Fibroblast of skin of abdomen (primary cell): ENCODE data around the gene MINDY4. TPM values are rescaled to one million over a fixed set of nuclear protein-coding genes. Genes with fewer than 3 reads are reported as not detected.

Experiments
- DNase-seq: peaks from one replicate; pipeline ENCODE4 v3.0.0-alpha.2; 2013
- polyA plus RNA-seq, 2 experiments: library from polyadenylated mRNA; unstranded; fragments of 120-200 nt; gene quantifications; one replicate each; pipeline ENCODE4 v1.2.1, GENCODE V29; 2013; ENCODE audit not compliant: insufficient read length in 2 of 2

Gene MINDY4
- 2.6 TPM for polyA plus RNA-seq (2013, experiment 1 of 2; ENCODE audit: insufficient read length)
- 1.7 TPM for polyA plus RNA-seq (2013, experiment 2 of 2; ENCODE audit: insufficient read length)

DNA sequence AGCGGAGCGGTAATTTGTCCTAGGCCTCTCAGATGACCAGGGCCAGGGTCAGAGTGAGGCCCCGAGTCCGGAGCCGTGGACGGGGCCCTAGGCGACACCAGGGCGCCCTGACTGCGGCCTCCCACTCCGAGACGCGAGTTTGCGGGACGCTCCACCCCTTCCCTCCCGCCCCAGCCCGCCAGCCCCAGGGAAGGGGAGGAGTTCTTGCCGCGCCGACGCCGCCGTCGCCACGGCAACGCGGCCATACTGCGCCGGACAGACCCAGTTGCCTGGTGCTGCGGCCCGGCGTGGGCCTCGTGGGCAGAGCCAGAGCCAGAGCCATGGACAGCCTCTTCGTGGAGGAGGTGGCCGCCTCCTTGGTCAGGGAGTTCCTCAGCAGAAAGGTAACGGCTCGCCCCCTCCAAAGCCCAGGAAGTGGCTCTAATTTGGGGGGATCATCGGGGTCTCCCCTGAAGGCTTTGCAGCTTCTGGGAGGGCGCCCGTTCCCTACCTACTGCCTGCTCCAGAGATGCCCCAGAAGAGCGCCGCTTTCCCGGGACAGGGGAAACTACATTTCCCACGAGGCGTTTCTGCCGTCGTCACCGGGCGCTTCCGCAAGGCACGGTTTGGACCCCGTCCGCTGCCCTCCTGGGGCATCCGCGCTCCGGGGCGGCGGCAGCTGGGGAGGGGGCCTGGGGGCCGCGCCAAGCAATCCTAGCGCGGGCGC is at the start of gene MINDY4:
Gene MINDY4 (plus strand): TSS at position 244 of the 706 bp plus-strand sequence. CDS start 77 bp downstream, at position 321.
- DNase-seq: peak; percentile 81

GRCh38 chr7:30722187-30722586 is 49.0 kb upstream of the MINDY4 start:
- no peak for DNase-seq

GRCh38 chr7:30722671-30723070 is 48.5 kb upstream of the MINDY4 start:
- DNase-seq: no peak

DNA sequence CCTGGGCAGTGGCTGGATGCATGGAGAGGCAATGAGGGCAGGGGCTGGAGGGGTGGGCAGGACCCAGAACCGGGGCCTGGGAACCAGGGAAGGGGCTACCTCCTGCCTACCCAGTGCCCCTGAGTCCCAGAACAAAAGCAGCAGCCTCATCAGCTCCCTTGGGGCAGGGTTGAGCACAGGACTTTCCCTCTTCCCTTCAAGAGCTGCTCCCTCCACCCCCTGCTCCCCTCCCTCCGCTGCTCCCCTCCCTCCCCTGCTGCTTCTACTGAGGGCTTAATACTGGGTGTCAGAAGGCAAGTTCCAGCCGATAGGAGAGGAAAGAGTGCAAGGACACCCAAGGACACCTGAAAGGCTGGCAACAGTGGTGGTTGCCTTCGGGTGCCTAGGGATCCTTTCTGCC is 47.4 kb upstream of the MINDY4 start:
- DNase-seq: no peak

GRCh38 chr7:30726296-30727006 is 44.8 kb upstream of the MINDY4 start:
- no peak for DNase-seq

DNA sequence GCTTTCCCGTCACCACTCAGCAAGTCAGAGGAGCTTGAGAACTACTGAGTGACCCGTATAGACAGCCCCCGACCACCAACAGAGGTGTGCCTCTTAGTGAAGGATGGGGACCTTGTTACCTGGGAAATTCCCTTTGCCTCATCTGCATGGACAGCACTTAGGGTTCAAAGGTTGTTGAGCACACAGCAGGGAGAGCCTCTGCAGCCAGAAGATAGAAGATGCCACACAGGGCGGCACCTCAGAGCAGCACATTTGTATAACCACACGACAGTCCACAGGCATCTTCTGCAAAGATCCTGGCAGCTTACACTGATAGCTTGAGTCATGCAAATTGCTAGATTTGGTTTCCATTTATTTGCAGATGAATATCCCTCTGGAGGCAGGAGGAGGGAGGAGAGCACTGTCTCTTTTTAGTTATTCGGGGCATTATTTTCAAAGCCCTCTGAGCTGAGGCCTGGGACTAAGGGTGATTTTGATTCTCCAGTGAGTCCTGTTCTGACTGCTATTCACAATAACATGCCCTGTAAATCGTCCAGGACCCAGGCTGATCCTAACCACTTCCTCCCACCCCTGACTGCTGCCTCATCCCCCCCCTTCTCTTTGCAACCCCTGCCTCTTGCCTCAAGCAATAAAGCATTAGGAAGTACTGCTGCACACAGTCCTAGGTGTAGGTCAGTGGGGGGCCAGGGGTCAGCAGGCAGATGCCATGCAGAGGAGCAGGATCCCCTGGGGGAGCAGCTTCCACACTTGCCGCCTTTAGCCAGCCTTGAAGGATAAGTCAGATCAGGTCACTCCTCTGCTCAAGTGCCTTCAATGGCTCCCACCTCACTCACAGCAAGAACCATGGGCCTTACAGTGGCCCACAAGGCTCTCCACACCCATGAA is 43.9 kb upstream of the MINDY4 start:
- DNase-seq: peak; percentile 22

GRCh38 chr7:30728591-30729100 is 42.6 kb upstream of the MINDY4 start:
- DNase-seq: no peak

GRCh38 chr7:30729642-30730041 is 41.6 kb upstream of the MINDY4 start:
- no peak for DNase-seq

DNA sequence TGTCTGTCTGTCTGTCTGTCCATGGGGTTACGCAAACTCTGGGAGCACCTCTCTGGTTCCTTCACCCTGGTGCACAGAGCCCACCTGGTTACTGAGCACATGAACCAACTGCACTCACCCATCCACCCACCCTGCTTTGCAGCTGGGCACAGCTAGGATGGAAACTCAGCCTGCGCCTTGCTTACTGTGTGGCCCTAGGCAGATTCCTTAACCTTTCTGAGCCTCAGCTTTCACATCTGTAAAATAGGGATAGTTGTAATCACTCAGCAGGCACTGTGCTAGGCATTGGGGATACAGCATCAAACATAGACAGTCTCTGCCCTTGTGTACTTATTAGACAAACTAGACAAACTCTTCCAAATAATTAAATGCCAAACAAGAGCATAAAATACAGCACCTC is 41.1 kb upstream of the MINDY4 start:
- DNase-seq: no peak

DNA sequence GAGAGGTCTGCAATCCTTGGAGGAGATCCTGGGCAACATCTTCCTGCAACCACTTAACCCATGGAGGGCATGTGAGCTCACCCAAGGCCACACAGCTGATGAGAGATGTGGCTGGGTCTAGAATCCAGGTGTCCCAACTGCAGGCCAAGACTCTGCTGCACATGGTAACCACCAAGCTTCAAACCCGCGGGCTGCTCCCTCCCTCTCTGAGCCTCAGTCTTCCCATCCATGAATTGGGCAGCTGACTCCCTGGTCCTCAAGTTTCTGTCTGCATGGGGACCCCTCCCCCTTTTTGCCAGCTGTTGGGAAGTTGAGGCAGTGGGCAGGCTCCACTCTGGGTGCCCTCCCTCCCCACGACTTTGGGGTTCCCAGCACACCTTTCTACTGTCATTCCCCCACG is 40.2 kb upstream of the MINDY4 start:
- no peak for DNase-seq

- DNase-seq: no peak
Observed at GRCh38 chr7:30731581-30731980, 39.6 kb upstream of the MINDY4 start.

DNA sequence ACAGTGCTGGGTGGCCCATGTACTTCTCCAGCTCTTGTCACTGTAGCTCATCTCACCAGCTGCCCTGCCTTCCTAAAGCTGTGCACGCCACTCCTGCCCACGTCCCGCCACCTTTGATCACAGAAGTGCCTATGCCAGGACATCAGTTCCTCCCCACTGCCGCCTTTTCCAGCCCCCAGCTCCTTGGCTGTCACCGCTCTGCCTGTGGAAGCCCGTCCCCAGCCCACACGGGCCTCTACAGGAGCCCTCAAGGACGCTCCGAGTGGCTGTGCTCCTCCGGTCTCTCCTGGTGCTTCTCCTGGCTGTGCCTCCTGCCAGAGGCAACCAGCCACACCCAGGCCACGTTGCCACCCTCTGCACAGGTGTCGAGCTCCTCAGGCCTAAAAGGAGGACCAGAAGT is 38.6 kb upstream of the MINDY4 start:
- no peak for DNase-seq

DNA sequence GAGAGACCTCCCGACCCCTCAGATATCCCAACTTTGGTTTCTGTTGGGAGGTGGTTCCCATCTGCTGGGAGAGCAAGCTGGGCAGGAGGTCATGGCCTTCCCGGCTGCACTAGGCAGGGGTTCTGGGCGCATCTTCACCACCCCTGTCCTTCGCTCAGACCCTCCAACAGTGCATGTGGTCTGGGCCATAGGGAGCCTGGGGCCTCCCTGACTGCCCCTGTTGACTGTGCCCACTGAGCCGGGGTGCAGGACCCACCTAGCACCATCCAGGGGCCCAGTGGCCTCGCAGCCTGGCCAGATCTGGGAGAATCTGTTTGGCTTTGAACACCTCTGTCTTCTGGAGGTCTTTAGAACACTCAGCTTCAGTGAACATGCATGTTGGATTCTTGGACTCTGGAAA is 38.0 kb upstream of the MINDY4 start:
- DNase-seq: no peak

DNA sequence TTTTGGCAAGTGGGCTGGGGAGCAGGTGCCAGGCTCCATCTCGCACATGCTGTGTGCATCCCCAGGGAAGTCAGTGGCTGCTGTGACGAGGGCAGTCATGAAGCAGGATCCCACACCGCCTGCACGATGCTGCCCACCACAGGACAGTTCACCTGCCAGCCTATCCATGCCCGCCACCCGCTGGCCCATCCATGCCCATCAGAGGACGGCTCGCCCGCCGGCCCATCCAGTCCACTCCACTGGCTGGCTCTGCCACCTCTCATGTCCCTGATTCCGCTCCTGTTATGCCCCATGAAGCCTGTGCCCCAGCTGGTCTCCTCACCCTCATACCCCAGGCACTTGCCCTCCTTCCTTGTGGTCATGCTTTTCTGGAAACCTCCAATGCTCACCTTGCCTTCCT is 37.5 kb upstream of the MINDY4 start:
- no peak for DNase-seq

DNA sequence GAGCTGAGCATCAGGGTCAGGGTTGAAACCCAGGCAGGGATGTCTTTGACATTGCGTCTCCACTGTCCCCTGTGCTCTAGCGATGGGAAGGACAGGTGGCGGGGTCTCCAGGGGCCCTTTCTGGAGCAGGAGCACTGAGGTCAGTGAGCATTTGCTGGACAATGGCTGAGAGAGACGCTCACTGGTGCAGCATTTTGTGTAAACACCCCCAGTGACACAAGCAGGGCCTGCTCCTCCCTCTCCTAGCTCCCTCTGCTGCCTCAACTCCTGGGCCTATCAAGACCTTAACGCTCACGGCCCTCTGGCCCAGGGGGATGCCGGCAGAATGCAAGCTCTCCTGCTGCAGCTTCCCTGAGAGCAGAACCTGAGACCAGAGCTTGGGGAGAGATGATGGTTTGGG is 36.7 kb upstream of the MINDY4 start:
- DNase-seq: no peak

GRCh38 chr7:30735631-30736030 is 35.6 kb upstream of the MINDY4 start:
- no peak for DNase-seq

- no peak for DNase-seq
Observed at GRCh38 chr7:30736291-30736690, 34.9 kb upstream of the MINDY4 start.

- DNase-seq: no peak
Observed at GRCh38 chr7:30738026-30738915, 32.9 kb upstream of the MINDY4 start.

DNA sequence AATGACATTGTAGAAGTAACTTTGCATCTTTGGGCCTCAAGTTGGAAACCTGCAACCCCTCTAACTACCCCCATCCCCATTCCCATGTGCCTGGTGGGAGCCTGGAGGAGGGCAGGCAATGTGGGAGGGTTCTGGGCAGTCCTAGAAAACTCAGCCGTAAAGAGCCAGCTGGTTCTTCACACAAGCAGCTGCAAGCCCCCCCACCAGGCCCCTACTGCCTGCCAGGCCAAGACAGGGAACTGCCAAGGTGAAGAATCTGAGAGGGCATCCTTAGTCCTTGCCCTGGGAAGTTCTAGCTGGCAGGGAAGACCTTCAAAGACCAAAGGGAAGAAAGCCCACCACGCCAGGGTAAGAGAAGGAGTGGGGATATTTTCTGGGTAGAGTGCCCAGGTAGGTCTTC is 31.5 kb upstream of the MINDY4 start:
- DNase-seq: no peak

DNA sequence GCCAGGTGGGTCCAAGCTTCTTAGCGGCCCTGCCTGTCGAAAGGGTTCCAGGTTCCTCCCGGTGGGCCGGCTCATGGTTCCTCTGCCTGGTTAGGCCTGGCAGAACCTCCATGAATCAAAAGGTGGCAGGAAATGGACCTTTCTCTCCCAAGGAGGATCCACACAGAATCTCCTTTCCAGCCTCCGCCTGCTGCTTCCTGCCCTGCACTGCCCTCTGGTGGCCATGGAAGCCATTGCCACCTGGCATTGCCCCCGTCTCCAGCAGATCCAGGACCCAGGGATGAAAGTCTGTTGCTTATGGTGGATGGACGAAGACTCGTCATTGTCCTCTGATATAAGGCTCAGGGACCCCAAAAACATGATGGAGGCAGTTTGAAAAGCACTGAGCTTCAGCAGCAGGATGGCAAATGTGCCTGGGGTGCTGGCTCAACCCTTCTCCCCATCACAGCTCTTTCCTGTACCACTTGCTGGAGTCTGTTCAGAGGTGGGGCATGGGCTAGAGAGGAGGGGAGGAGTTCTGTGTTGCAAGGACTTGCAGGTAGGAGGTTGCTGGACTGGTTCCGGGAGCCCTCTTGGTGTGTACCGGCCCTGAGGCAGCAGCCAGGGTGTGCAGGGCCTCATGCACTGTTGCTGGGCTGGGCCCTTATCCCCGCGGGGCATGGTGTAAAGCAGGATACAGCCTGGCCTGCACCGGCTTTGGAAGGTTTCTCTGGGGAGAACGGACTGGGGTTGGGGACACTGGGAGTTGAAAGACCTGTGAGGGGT is 30.6 kb upstream of the MINDY4 start:
- DNase-seq: peak; percentile 41

DNA sequence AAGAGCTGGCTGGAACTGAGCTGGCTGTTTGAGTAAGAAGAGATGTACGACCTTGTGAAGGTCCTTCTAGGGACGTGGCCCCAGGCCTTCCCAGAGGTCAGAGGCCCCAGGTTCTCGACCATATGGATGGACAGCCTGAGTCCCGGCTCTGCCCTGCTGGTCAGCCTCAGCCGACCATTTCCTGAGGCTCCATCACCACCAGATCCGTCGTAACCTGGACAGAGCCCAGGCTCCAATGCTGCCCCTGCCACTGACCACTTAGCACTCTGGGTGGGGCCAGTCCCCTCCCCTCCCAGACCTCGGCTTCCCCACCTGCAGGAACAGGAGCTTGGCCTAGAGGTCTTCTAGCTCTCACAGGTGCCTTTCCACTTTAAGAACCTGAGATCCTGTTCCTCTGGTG is 29.9 kb upstream of the MINDY4 start:
- DNase-seq: no peak
